Mesenchymal stem cell (in vitro differentiated cells and primary cell): ENCODE results near the gene SUN2.

Experiments
- DNase-seq: peaks from one replicate; pipeline ENCODE4 v3.0.0-alpha.2; 2013
- H2AFZ ChIP-seq: one replicate; pipeline ENCODE4 v1.6.1; 2013; ENCODE audit warnings: low read depth, mild to moderate bottlenecking, control low read depth, inconsistent platforms, low read length, moderate library complexity
- H2AK5ac ChIP-seq: 2 replicates; pipeline ENCODE4 v1.6.1; 2013; ENCODE audit warnings: low read length, moderate library complexity, mild to moderate bottlenecking, inconsistent platforms; ENCODE audit not compliant: severe bottlenecking
- H2BK120ac ChIP-seq: one replicate; pipeline ENCODE4 v1.6.1; 2013; ENCODE audit warnings: low read depth, mild to moderate bottlenecking, inconsistent platforms, low read length, moderate library complexity
- H2BK12ac ChIP-seq, 2 experiments: one replicate each; pipeline ENCODE4 v1.6.1; 2013; ENCODE audit warnings: inconsistent platforms in 2 of 2, low read length in 2 of 2, mild to moderate bottlenecking in 2 of 2, moderate library complexity in 2 of 2, control low read depth in 1 of 2
- H2BK15ac ChIP-seq: one replicate; pipeline ENCODE4 v1.6.1; 2013; ENCODE audit warnings: mild to moderate bottlenecking, low read depth, inconsistent platforms; ENCODE audit not compliant: poor library complexity, severe bottlenecking
- H2BK5ac ChIP-seq: 2 replicates; pipeline ENCODE4 v1.6.1; 2013; ENCODE audit warnings: low read depth, mild to moderate bottlenecking, low read length, control low read depth, inconsistent platforms; ENCODE audit not compliant: poor library complexity, severe bottlenecking
- H3K14ac ChIP-seq, 2 experiments: one replicate each; pipeline ENCODE4 v1.6.1; 2013; ENCODE audit warnings: inconsistent platforms in 2 of 2, low read length in 2 of 2, control low read depth in 1 of 2, mild to moderate bottlenecking in 1 of 2, moderate library complexity in 1 of 2
- H3K18ac ChIP-seq, 2 experiments: one replicate each; pipeline ENCODE4 v1.6.1; 2013; ENCODE audit warnings: inconsistent platforms in 2 of 2, low read length in 2 of 2, control low read depth in 1 of 2, low read depth in 1 of 2, mild to moderate bottlenecking in 1 of 2
- H3K23ac ChIP-seq, 2 experiments: one replicate each; pipeline ENCODE4 v1.6.1; 2013; ENCODE audit warnings: inconsistent platforms in 2 of 2, low read length in 2 of 2, mild to moderate bottlenecking in 2 of 2, moderate library complexity in 2 of 2, control low read depth in 1 of 2
- H3K27ac ChIP-seq: 2 replicates; pipeline ENCODE4 v1.5.1; 2013; ENCODE audit warnings: mild to moderate bottlenecking, moderate library complexity, low read length, control low read depth, inconsistent platforms; ENCODE audit not compliant: poor library complexity, severe bottlenecking
- H3K27me3 ChIP-seq, 2 experiments: 2 replicates each; pipeline versions ENCODE4 v1.6.1 to v1.7.0; 2013; ENCODE audit warnings: low read length in 2 of 2, mild to moderate bottlenecking in 2 of 2, moderate library complexity in 2 of 2, control low read depth in 1 of 2, inconsistent platforms in 1 of 2; ENCODE audit not compliant: control insufficient read depth in 1 of 2, insufficient read depth in 1 of 2
- H3K36me3 ChIP-seq, 2 experiments: 2 replicates each; pipeline versions ENCODE4 v1.6.1 to v1.7.0; 2013; ENCODE audit warnings: low read length in 2 of 2, control low read depth in 1 of 2, inconsistent platforms in 1 of 2, low read depth in 1 of 2, mild to moderate bottlenecking in 1 of 2; ENCODE audit not compliant: insufficient read depth in 2 of 2, control insufficient read depth in 1 of 2
- H3K4ac ChIP-seq, 2 experiments: one replicate each; pipeline ENCODE4 v1.6.1; 2013; ENCODE audit warnings: inconsistent platforms in 2 of 2, low read length in 2 of 2, mild to moderate bottlenecking in 2 of 2, moderate library complexity in 2 of 2, control low read depth in 1 of 2, low read depth in 1 of 2
- H3K4me1 ChIP-seq: 2 replicates; pipeline ENCODE4 v1.6.1; 2013; ENCODE audit warnings: low read depth, low read length, control low read depth; ENCODE audit not compliant: control insufficient read depth, insufficient read depth
- H3K4me2 ChIP-seq: 2 replicates; pipeline ENCODE4 v1.6.1; 2013; ENCODE audit warnings: low read length, mild to moderate bottlenecking, inconsistent platforms; ENCODE audit not compliant: poor library complexity, severe bottlenecking
- H3K4me3 ChIP-seq, 2 experiments: 2 replicates each; pipeline versions ENCODE4 v1.5.1 to v1.7.0; 2013; ENCODE audit warnings: low read length in 2 of 2, mild to moderate bottlenecking in 2 of 2, control low read depth in 1 of 2, low read depth in 1 of 2; ENCODE audit not compliant: insufficient read depth in 1 of 2
- H3K79me1 ChIP-seq: replicated peaks from 2 replicates; pipeline ENCODE4 v1.6.1; 2013; ENCODE audit warnings: mild to moderate bottlenecking, control low read depth, low read length, inconsistent platforms; ENCODE audit not compliant: poor library complexity, severe bottlenecking
- H3K9ac ChIP-seq: 2 replicates; pipeline ENCODE4 v1.7.0; 2013; ENCODE audit warnings: mild to moderate bottlenecking, low read length, moderate library complexity
- H3K9me3 ChIP-seq: 2 replicates; pipeline ENCODE4 v1.7.0; 2013; ENCODE audit warnings: mild to moderate bottlenecking, low read length; ENCODE audit not compliant: control insufficient read depth
- H4K8ac ChIP-seq: one replicate; pipeline ENCODE4 v1.6.1; 2013; ENCODE audit warnings: inconsistent platforms, mild to moderate bottlenecking, low read length, moderate library complexity
- H4K91ac ChIP-seq: one replicate; pipeline ENCODE4 v1.6.1; 2013; ENCODE audit warnings: mild to moderate bottlenecking, low read length, inconsistent platforms
- WGBS: methylation state at CpG from one replicate; pipeline ENCODE4 v1.1.7; 2013; ENCODE audit warnings: mixed read lengths; 5-methylcytosine and 5-hydroxymethylcytosine counted together

The SUN2 gene

DNA sequence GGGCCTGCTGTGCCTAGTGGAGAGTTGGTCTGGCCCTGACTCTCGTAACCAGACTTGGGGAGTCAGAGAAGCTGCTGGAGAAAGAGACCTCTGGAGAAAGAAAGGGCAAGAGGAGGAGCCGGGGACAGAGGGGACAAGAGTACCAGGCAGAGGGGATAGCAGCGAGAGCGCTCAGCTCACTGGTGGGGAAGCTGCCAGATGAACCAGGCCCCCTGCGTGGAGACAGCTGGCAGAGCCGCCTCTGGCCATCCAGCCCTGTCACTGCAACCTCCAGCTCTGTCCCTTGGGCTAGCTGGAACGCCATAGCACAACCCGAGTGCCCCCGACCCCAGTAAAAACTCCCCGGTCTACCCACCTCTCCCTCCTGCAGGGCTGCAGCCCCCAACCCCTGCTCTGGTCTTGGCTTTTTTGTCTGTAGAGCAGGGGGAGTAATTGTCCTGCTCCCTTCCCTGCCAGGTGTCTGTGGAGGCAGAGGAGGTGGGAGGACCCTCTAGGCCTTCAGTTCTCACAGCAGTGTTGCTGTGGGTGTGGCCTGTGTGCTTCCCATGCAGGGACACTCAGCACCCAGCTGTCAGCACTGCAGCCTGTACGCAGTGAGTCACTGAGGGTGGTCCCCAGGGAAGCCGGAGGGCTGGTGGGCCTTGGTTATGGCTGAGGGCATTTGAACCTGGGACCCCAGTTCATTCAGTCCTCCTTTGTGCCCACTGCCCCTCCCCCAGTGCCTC is 4.8 kb upstream of the SUN2 start:
- Histone ChIP-seq H3K18ac (no peak overlapping the region), H3K4me1 (peaks cover 26% of the 10 kb centered on the region), H3K36me3 (no peaks in the 10 kb centered on the region), H2BK12ac (no peak overlapping the region), H2AFZ (no peak overlapping the region), H3K14ac (peak overlapping the region in 1 of 2 experiments; percentile 49), H2BK15ac (no peak overlapping the region), H3K27ac (no peak overlapping the region), H2AK5ac (no peak overlapping the region), H3K4me3 (no peak overlapping the region), H3K9me3 (no peaks in the 10 kb centered on the region), H3K9ac (no peak overlapping the region), H4K8ac (no peak overlapping the region), H3K4me2 (no peak overlapping the region), H2BK5ac (no peak overlapping the region), H3K79me1 (no peaks in the 10 kb centered on the region), H3K23ac (no peak overlapping the region), H2BK120ac (no peak overlapping the region), H4K91ac (peak overlapping the region; percentile 31), H3K27me3 (no peaks in the 10 kb centered on the region), H3K4ac (no peak overlapping the region)
- peak; percentile 47 for DNase-seq
- WGBS: 70% methylated on average over 8 of the region's 12 CpGs

DNA sequence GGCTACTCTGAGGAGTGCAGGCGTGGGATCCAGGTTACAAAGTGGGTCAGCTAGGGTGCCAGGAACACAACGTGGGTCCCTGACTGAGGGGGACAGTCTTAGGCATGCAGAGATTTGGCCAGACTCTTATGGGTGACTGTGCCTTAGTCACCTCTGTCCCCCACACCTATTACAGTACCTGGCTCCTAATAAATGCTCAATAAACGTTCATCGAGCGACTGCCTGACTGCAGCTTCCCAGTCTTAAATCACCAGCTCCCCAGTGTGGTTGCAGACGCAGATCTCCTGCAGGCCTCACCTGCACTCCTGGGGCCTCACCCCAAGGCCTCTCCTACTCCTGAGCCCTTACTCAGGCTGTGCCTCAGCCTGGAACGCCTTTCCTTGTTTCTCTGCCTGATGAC is 3.2 kb upstream of the SUN2 start:
- Histone ChIP-seq H3K23ac (no peak overlapping the region), H2BK12ac (no peak overlapping the region), H3K4ac (no peak overlapping the region), H2AFZ (no peak overlapping the region), H4K91ac (no peak overlapping the region), H3K4me3 (no peak overlapping the region), H2BK5ac (no peak overlapping the region), H3K14ac (no peak overlapping the region), H2BK120ac (no peak overlapping the region), H3K4me1 (peaks cover 24% of the 10 kb centered on the region), H3K27ac (no peak overlapping the region), H3K4me2 (no peak overlapping the region), H2AK5ac (no peak overlapping the region), H2BK15ac (no peak overlapping the region), H3K18ac (no peak overlapping the region), H3K9me3 (no peaks in the 10 kb centered on the region), H3K36me3 (no peaks in the 10 kb centered on the region), H4K8ac (no peak overlapping the region), H3K9ac (no peak overlapping the region), H3K27me3 (no peaks in the 10 kb centered on the region), H3K79me1 (peaks cover 3% of the 10 kb centered on the region)
- DNase-seq: no peak
- 88% methylated on average over 7 of the region's 7 CpGs for WGBS

DNA sequence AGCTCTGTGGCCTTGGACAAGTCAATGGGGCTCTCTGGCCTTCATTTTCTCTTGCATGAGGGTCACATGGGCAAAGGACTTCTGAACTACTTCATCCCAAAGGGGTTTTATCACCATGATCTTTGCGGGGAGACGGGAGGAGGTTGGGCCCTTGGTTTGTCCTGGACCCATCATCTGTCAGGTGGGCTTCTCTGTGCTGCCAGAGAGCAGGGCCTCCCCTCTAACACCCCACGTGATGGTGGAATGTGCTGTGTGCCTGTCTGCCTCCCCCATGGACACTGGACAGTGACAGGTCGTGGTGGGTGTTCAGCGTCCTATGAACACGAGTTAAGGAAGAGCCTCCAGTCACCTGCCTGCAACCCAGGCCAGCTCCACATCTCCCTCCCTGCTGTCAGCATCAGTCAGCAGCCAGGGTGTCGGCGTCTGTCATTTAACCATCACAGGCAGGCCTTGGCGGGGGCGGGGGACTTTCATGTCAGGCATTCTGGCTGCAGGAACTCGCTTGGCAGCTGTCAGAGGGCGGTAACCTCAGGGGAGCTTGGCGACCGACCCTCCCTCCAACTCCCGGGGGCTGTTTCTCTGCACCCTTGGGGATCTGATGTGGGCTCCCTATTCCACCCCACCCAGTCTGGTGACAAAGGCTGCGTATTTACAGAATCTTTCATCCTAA is 2.6 kb upstream of the SUN2 start:
- Histone ChIP-seq H3K9ac (no peak overlapping the region), H2BK120ac (no peak overlapping the region), H4K91ac (no peak overlapping the region), H2BK15ac (no peak overlapping the region), H2AFZ (no peak overlapping the region), H3K23ac (no peak overlapping the region), H3K18ac (no peak overlapping the region), H3K9me3 (no peaks in the 10 kb centered on the region), H2BK12ac (no peak overlapping the region), H3K14ac (no peak overlapping the region), H3K27me3 (no peaks in the 10 kb centered on the region), H3K4me1 (peaks cover 21% of the 10 kb centered on the region), H3K27ac (no peak overlapping the region), H3K4ac (no peak overlapping the region), H3K36me3 (no peaks in the 10 kb centered on the region), H3K4me2 (no peak overlapping the region), H3K79me1 (peaks cover 6% of the 10 kb centered on the region), H4K8ac (no peak overlapping the region), H2AK5ac (no peak overlapping the region), H2BK5ac (no peak overlapping the region), H3K4me3 (no peak overlapping the region)
- WGBS: 76% methylated on average over 16 of the region's 16 CpGs
- DNase-seq: no peak

DNA sequence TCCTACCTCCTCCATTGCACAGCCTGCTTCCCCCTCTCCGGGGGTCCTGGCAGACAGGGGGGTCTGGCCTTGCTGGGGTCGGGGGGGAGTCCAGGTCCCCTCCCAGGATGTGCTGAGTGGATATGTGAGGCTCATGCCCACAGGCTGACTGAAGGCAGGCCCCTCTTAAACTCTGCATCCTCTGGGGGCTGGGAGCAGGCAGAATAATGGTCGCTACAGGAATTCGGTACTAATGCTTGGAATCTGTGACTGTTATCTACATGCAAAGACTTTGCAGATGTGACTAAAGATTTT is 1.6 kb upstream of the SUN2 start:
- H2BK5ac ChIP-seq: no peak overlapping the region
- H2BK120ac ChIP-seq: no peak overlapping the region
- H2AK5ac ChIP-seq: no peak overlapping the region
- no peak overlapping the region for H3K4me3 ChIP-seq
- H3K4ac ChIP-seq: no peak overlapping the region
- no peaks in the 10 kb centered on the region for H3K9me3 ChIP-seq
- H4K91ac ChIP-seq: no peak overlapping the region
- WGBS: 81% methylated on average over 4 of the region's 4 CpGs
- no peak overlapping the region for H3K23ac ChIP-seq
- H3K9ac ChIP-seq: no peak overlapping the region
- no peak overlapping the region for H3K18ac ChIP-seq
- H3K79me1 ChIP-seq: peaks cover 11% of the 10 kb centered on the region
- H3K14ac ChIP-seq: no peak overlapping the region
- no peaks in the 10 kb centered on the region for H3K27me3 ChIP-seq
- H2BK12ac ChIP-seq: no peak overlapping the region
- H4K8ac ChIP-seq: no peak overlapping the region
- no peak overlapping the region for H2AFZ ChIP-seq
- H2BK15ac ChIP-seq: no peak overlapping the region
- H3K36me3 ChIP-seq: peaks cover 1 to 5% of the 10 kb centered on the region in 2 experiments
- H3K27ac ChIP-seq: no peak overlapping the region
- H3K4me1 ChIP-seq: peaks cover 18% of the 10 kb centered on the region
- H3K4me2 ChIP-seq: no peak overlapping the region
- no peak for DNase-seq
